ENCODE results near the gene APBB2. TPM values are rescaled to one million over a fixed set of nuclear protein-coding genes. Genes with fewer than 3 reads are reported as not detected.

The APBB2 gene
- total and polyA plus RNA-seq, 7 experiments from 2014 or later: 0.42 to 1.5 (median 0.59) TPM; not detected in 2

GRCh38 chr4:40971338-40971737 is 243.0 kb downstream of the APBB2 start:
- no peaks in the 10 kb centered on the region for H3K36me3 Mint-ChIP-seq
- Histone ChIP-seq H3K36me3 (ENCODE audit: control insufficient read depth in 2 of 3, insufficient read depth in 3 of 3, low read length in 3 of 3) (no peaks in the 10 kb centered on the region), H3K4me3 (ENCODE audit: low read length) (no peak overlapping the region), H3K27ac (ENCODE audit: low read depth, low read length) (no peak overlapping the region), H3K9me3 (ENCODE audit: control insufficient read depth in 2 of 3, low read length in 3 of 3) (no peaks in the 10 kb centered on the region), H3K4me1 (ENCODE audit: control insufficient read depth in 2 of 2, insufficient read depth in 2 of 2, low read length in 2 of 2) (no peaks in the 10 kb centered on the region), H3K27me3 (ENCODE audit: control insufficient read depth in 2 of 2, insufficient read depth in 2 of 2, low read length in 2 of 2) (no peaks in the 10 kb centered on the region)
- H3K27ac Mint-ChIP-seq: no peak overlapping the region
- ATAC-seq (no peak), DNase-seq (no peak)
- peaks cover 0 to 7% (median 0%) of the 10 kb centered on the region in 11 donors for H3K9me3 Mint-ChIP-seq
- H3K27me3 Mint-ChIP-seq: peaks cover 6 to 27% (median 20%) of the 10 kb centered on the region in 5 donors
- ChIA-PET POLR2A (no interaction called here), CTCF (no interaction called here)
- H3K4me3 Mint-ChIP-seq: no peak overlapping the region
- intact Hi-C loops (cut with micrococcal nuclease): no loop called here
- H3K4me1 Mint-ChIP-seq: no peaks in the 10 kb centered on the region

- Mint-ChIP-seq H3K4me3 (no peak overlapping the region), H3K27ac (no peak overlapping the region), H3K4me1 (no peaks in the 10 kb centered on the region), H3K9me3 (peaks cover 0 to 4% (median 0%) of the 10 kb centered on the region in 11 donors), H3K27me3 (peaks cover 4 to 22% (median 20%) of the 10 kb centered on the region in 5 donors), H3K36me3 (no peaks in the 10 kb centered on the region)
- intact Hi-C loops (cut with micrococcal nuclease): no loop called here
- Histone ChIP-seq H3K9me3 (ENCODE audit: control insufficient read depth in 2 of 3, low read length in 3 of 3) (no peaks in the 10 kb centered on the region), H3K27ac (ENCODE audit: low read depth, low read length) (no peak overlapping the region), H3K36me3 (ENCODE audit: control insufficient read depth in 2 of 3, insufficient read depth in 3 of 3, low read length in 3 of 3) (no peaks in the 10 kb centered on the region), H3K4me3 (ENCODE audit: low read length) (no peak overlapping the region), H3K27me3 (ENCODE audit: control insufficient read depth in 2 of 2, insufficient read depth in 2 of 2, low read length in 2 of 2) (no peaks in the 10 kb centered on the region), H3K4me1 (ENCODE audit: control insufficient read depth in 2 of 2, insufficient read depth in 2 of 2, low read length in 2 of 2) (no peaks in the 10 kb centered on the region)
- ChIA-PET POLR2A (no interaction called here), CTCF (no interaction called here)
- ATAC-seq (no peak), DNase-seq (no peak)
Measured at GRCh38 chr4:40969501-40969900, 244.8 kb downstream of the APBB2 start.

- Mint-ChIP-seq H3K27me3 (peaks cover 0 to 20% (median 6%) of the 10 kb centered on the region in 5 donors), H3K4me1 (no peaks in the 10 kb centered on the region), H3K4me3 (no peak overlapping the region), H3K9me3 (peaks cover 0 to 4% (median 0%) of the 10 kb centered on the region in 11 donors), H3K27ac (no peak overlapping the region), H3K36me3 (no peaks in the 10 kb centered on the region)
- no peaks in the 10 kb centered on the region for H3K9me3 ChIP-seq (ENCODE audit: control insufficient read depth in 2 of 3, low read length in 3 of 3)
- no peaks in the 10 kb centered on the region for H3K4me1 ChIP-seq (ENCODE audit: control insufficient read depth in 2 of 2, insufficient read depth in 2 of 2, low read length in 2 of 2)
- intact Hi-C loops (cut with micrococcal nuclease): no loop called here
- no peaks in the 10 kb centered on the region for H3K27me3 ChIP-seq (ENCODE audit: control insufficient read depth in 2 of 2, insufficient read depth in 2 of 2, low read length in 2 of 2)
- ChIA-PET POLR2A (no interaction called here), CTCF (interaction anchor here (1.2 kb wide), 1 partner anchor 9 kb away, joined by 3 read pairs; no protein-coding TSS in a partner anchor)
- no peak overlapping the region for H3K4me3 ChIP-seq (ENCODE audit: low read length)
- H3K36me3 ChIP-seq (ENCODE audit: control insufficient read depth in 2 of 3, insufficient read depth in 3 of 3, low read length in 3 of 3): no peaks in the 10 kb centered on the region
- ATAC-seq (no peak), DNase-seq (no peak)
- H3K27ac ChIP-seq (ENCODE audit: low read depth, low read length): no peak overlapping the region
Measured at GRCh38 chr4:40967550-40967949, 246.8 kb downstream of the APBB2 start.

GRCh38 chr4:40966091-40966490 is 248.3 kb downstream of the APBB2 start:
- H3K36me3 Mint-ChIP-seq: no peaks in the 10 kb centered on the region
- CTCF ChIA-PET: no interaction called here
- DNase-seq (no peak), ATAC-seq (no peak)
- H3K27ac Mint-ChIP-seq: no peak overlapping the region
- Histone ChIP-seq H3K4me3 (ENCODE audit: low read length) (no peak overlapping the region), H3K27me3 (ENCODE audit: control insufficient read depth in 2 of 2, insufficient read depth in 2 of 2, low read length in 2 of 2) (no peaks in the 10 kb centered on the region), H3K27ac (ENCODE audit: low read depth, low read length) (no peak overlapping the region), H3K4me1 (ENCODE audit: control insufficient read depth in 2 of 2, insufficient read depth in 2 of 2, low read length in 2 of 2) (no peaks in the 10 kb centered on the region), H3K9me3 (ENCODE audit: control insufficient read depth in 2 of 3, low read length in 3 of 3) (no peaks in the 10 kb centered on the region), H3K36me3 (ENCODE audit: control insufficient read depth in 2 of 3, insufficient read depth in 3 of 3, low read length in 3 of 3) (no peaks in the 10 kb centered on the region)
- H3K27me3 Mint-ChIP-seq: peaks cover 0 to 18% (median 6%) of the 10 kb centered on the region in 5 donors
- POLR2A ChIA-PET: no interaction called here
- H3K4me1 Mint-ChIP-seq: no peaks in the 10 kb centered on the region
- H3K9me3 Mint-ChIP-seq: peaks cover 0 to 4% (median 0%) of the 10 kb centered on the region in 11 donors
- H3K4me3 Mint-ChIP-seq: no peak overlapping the region
- intact Hi-C loops (cut with micrococcal nuclease): no loop called here

GRCh38 chr4:40963897-40964478 is 250.4 kb downstream of the APBB2 start:
- no peak for ATAC-seq

GRCh38 chr4:40962551-40963180 is 251.7 kb downstream of the APBB2 start:
- H3K9me3 ChIP-seq (ENCODE audit: control insufficient read depth in 2 of 3, low read length in 3 of 3): no peaks in the 10 kb centered on the region
- POLR2A ChIA-PET: no interaction called here
- ATAC-seq (no peak), DNase-seq (no peak)
- Mint-ChIP-seq H3K4me1 (no peaks in the 10 kb centered on the region), H3K27me3 (peaks cover 0 to 14% (median 4%) of the 10 kb centered on the region in 5 donors), H3K4me3 (no peak overlapping the region), H3K9me3 (peaks cover 0 to 3% (median 0%) of the 10 kb centered on the region in 11 donors), H3K36me3 (no peaks in the 10 kb centered on the region), H3K27ac (no peak overlapping the region)
- H3K27ac ChIP-seq (ENCODE audit: low read depth, low read length): no peak overlapping the region
- H3K27me3 ChIP-seq (ENCODE audit: control insufficient read depth in 2 of 2, insufficient read depth in 2 of 2, low read length in 2 of 2): no peaks in the 10 kb centered on the region
- H3K36me3 ChIP-seq (ENCODE audit: control insufficient read depth in 2 of 3, insufficient read depth in 3 of 3, low read length in 3 of 3): no peaks in the 10 kb centered on the region
- intact Hi-C loops (cut with micrococcal nuclease): no loop called here
- no peak overlapping the region for H3K4me3 ChIP-seq (ENCODE audit: low read length)
- CTCF ChIA-PET: no interaction called here
- H3K4me1 ChIP-seq (ENCODE audit: control insufficient read depth in 2 of 2, insufficient read depth in 2 of 2, low read length in 2 of 2): no peaks in the 10 kb centered on the region

More at GRCh38 chr4:40963897-40964478, 250.4 kb downstream of the APBB2 start:
- ChIA-PET POLR2A (no interaction called here), CTCF (no interaction called here)
- no peaks in the 10 kb centered on the region for H3K4me1 Mint-ChIP-seq
- no peaks in the 10 kb centered on the region for H3K27me3 ChIP-seq (ENCODE audit: control insufficient read depth in 2 of 2, insufficient read depth in 2 of 2, low read length in 2 of 2)
- H3K4me3 Mint-ChIP-seq: no peak overlapping the region
- H3K9me3 ChIP-seq (ENCODE audit: control insufficient read depth in 2 of 3, low read length in 3 of 3): no peaks in the 10 kb centered on the region
- H3K9me3 Mint-ChIP-seq: peaks cover 0 to 4% (median 0%) of the 10 kb centered on the region in 11 donors
- no peak overlapping the region for H3K27ac ChIP-seq (ENCODE audit: low read depth, low read length)
- no peak overlapping the region for H3K27ac Mint-ChIP-seq
- H3K36me3 ChIP-seq (ENCODE audit: control insufficient read depth in 2 of 3, insufficient read depth in 3 of 3, low read length in 3 of 3): no peaks in the 10 kb centered on the region
- no peak for DNase-seq
- H3K27me3 Mint-ChIP-seq: peaks cover 0 to 15% (median 4%) of the 10 kb centered on the region in 5 donors
- no peak overlapping the region for H3K4me3 ChIP-seq (ENCODE audit: low read length)
- no peaks in the 10 kb centered on the region for H3K36me3 Mint-ChIP-seq
- intact Hi-C loops (cut with micrococcal nuclease): no loop called here
- no peaks in the 10 kb centered on the region for H3K4me1 ChIP-seq (ENCODE audit: control insufficient read depth in 2 of 2, insufficient read depth in 2 of 2, low read length in 2 of 2)

- H3K4me3 Mint-ChIP-seq: no peak overlapping the region
- H3K9me3 Mint-ChIP-seq: peaks cover 0 to 3% (median 0%) of the 10 kb centered on the region in 11 donors
- ChIA-PET POLR2A (no interaction called here), CTCF (interaction anchor here (0.6 kb wide), 1 partner anchor 34 kb away, joined by 3 read pairs; no protein-coding TSS in a partner anchor)
- Histone ChIP-seq H3K27me3 (ENCODE audit: control insufficient read depth in 2 of 2, insufficient read depth in 2 of 2, low read length in 2 of 2) (no peaks in the 10 kb centered on the region), H3K4me3 (ENCODE audit: low read length) (no peak overlapping the region), H3K36me3 (ENCODE audit: control insufficient read depth in 2 of 3, insufficient read depth in 3 of 3, low read length in 3 of 3) (no peaks in the 10 kb centered on the region), H3K9me3 (ENCODE audit: control insufficient read depth in 2 of 3, low read length in 3 of 3) (no peaks in the 10 kb centered on the region), H3K4me1 (ENCODE audit: control insufficient read depth in 2 of 2, insufficient read depth in 2 of 2, low read length in 2 of 2) (no peaks in the 10 kb centered on the region), H3K27ac (ENCODE audit: low read depth, low read length) (no peak overlapping the region)
- no peak for DNase-seq
- intact Hi-C loops (cut with micrococcal nuclease): no loop called here
- no peak for ATAC-seq
- no peak overlapping the region for H3K27ac Mint-ChIP-seq
- peaks cover 0 to 14% (median 4%) of the 10 kb centered on the region in 5 donors for H3K27me3 Mint-ChIP-seq
- H3K4me1 Mint-ChIP-seq: no peaks in the 10 kb centered on the region
- H3K36me3 Mint-ChIP-seq: no peaks in the 10 kb centered on the region
Measured at GRCh38 chr4:40960941-40961340, 253.4 kb downstream of the APBB2 start.

All from naive thymus-derived CD4-positive, alpha-beta T cell (primary cell).